T-helper 1 cell (primary cell): Measurements from ENCODE around the gene SNAP91.

Source experiments
- DNase-seq, 5 donors: peaks; one replicate each; pipeline ENCODE4 v3.0.0-alpha.2; 2012 to 2020

SNAP91 gene

DNA sequence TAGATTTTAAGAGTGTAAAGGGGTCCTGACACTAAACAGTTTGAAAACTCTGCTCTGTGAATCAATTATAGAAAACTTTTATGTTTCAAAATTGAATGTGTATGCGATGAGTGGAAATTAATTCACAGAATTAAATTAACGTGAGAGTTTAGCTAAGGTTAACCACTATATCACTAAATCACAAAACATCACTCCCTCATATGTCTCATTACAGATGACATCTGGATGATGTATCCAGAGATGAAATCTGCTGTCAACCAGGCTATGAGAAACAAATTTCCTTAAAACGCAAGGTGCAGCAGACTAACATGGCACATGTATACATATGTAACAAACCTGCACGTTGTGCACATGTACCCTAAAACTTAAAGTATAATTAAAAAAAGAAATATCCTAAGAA lies 169.2 kb downstream of the SNAP91 start:
- DNase-seq, result no peak

DNA sequence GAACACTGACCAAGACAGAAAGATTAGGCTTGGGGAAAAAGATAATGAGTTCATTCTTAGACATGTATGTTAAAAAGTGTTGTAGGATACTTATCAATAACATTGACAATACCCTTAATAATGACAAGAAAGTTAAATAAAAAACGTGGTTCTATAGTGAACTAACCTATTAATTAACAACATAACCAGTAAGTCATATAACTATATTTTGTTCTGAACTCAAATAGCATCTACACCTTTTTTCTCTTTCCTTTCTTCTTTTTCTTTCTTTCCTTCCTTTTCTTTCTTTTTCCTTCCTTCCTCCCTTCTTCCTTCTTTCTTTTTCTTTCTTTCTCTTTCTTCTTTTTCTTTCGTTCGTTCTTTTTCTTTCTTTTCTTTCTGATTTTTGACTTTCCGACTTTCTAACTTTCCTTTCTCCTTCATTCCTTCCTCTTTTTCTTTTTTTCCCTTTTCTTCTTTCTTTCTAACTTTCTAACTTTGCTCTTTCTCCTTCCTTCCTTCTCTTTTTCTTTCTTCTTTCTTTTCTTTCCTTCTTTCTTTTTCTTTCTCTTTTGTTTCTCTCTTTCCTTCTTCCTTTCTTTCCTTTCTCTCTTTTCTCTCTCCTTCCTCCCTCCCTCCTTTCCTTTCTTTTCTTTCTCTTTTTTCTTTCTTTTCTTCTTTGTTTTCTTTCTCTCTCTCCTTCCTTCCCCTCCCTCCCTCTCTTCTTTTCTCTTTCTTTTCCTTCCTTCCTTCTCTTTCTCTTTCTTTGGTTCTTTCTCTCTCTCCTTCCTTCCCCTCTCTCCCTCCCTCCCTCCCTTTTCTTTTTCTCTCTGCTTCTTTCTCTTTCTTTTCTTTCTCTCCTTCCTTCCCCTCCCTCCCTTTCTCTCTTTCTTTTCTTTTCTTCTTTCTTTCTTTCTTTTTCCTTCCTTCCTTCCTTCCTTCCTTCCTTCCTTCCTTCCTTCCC lies 172.0 kb downstream of the SNAP91 start:
- DNase-seq, result no peak

DNA sequence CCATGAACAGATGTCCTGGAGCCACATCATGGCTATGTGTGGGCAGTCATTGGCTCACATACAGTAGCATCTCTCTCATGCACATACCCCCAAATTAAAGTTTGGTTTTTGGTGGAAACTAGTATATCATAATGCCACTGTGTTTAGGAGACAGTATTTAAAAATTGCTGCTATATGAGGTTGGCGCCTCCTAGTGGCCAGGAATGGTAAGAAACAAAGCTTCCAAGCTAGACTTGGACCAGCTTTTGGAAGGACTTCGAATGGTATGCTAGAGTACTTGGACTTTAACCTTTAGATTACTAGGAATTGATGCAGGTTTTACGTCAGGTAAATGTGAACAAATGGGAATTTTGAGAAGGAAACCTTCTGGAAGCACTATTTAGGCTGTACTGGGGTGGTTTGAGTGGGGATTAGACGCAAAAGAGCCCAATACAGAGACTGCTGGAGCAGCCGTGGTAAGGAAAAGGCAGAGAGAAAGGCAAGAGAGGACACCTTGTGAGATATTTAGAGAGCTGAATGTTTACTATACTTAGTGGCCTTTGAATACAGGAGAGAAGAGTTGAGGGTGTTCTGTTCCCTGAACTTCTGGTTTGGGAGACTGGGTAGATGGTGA lies 172.8 kb downstream of the SNAP91 start:
- DNase-seq, result peak in 2 of 5 donors; percentile 28 to 30

DNA sequence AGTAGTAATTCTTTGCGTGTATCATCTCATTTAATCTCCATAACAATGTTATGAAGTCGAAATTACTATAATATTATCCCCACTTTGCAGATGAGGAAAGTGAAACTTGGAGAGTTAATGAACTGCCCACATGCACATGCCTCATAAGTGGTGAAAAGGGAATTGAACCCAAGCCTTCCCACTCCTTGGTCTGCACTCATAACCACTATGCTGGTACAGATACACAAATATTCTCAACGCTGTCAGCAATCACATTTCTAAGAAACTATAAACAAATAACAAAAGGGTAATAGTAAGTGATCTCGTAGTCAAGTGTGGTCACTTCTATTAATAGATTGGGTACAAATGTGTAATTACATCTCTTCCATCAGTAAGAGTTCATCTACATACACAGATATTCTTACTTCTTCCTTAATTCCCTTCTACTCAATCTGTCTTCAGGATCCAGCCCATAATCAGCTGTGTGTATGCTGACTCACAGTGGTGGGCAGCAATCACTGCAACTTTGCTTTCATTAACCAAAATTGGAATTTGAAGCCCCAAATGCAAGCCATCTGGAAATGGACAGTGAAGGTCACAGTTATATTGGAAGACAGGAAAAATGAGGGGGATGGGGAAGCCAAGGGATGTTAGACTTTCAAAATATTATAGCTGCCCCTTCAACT lies 190.0 kb downstream of the SNAP91 start:
- DNase-seq, result no peak

DNA sequence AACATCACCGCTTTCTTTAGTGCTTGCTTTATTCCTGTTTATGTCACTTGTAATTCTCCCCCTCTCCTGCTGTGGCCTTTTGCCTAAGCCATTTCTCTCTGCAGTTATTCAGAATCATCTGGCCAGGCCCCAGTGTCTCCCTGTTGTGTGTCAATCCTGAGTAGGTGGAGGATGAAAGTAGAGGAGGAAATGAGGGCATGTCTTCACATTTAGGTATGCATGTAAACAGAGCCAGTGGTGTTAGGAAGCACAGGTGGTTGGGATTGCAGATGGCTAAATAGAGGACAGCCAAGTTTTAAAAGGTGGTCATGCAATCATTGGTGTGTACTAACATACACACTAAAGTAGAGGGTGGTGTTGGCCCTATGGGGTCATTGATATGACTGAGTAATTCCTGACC lies 191.4 kb downstream of the SNAP91 start:
- no peak for DNase-seq

DNA sequence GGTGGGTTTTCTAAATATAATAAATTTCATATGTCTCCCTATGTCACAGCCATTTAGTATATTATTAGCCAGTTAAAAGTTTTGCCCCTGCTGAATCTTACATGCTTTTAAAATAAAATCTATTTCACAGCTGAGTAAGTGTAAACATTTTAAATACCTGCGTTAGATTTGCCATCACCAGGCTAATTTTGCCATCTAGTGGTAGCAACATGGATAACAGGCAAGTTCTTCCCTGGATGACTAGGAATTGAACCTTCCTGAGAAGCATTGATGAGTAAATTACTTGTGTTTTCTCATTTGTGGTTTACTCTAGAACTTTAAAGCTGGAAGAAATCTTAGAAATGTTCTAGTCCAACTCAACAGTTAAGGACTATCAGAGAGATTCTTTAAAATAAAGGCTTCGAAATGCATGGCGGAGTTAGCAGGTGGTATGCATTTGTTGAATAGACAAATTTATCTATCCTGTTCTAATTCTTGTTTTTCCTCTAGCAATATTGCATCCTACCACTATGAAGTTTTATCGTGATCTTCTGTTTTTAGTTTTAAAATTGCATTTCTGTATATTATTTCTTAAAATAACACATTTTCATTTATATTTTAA lies 193.9 kb downstream of the SNAP91 start:
- DNase-seq, result peak in 2 of 5 donors; percentile 6 to 27

DNA sequence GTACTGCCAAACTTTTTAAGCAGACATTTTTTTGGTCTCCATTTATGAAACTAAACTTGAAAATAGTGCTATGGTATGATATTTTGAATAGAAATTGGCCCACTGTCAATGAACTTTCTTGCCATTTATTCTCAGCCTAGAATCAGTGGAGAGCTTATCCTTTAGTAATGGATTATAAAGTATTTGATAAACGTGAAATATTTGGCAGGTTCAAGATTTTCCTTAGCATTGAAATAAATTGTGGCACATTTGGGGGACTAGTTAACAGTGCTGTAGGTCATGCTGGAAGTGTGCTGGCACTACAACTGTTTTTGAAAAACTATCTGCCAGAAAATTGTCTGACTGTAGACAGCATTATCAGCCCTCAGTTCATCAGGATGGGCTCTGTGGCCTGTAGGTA lies 194.4 kb downstream of the SNAP91 start:
- no peak for DNase-seq

DNA sequence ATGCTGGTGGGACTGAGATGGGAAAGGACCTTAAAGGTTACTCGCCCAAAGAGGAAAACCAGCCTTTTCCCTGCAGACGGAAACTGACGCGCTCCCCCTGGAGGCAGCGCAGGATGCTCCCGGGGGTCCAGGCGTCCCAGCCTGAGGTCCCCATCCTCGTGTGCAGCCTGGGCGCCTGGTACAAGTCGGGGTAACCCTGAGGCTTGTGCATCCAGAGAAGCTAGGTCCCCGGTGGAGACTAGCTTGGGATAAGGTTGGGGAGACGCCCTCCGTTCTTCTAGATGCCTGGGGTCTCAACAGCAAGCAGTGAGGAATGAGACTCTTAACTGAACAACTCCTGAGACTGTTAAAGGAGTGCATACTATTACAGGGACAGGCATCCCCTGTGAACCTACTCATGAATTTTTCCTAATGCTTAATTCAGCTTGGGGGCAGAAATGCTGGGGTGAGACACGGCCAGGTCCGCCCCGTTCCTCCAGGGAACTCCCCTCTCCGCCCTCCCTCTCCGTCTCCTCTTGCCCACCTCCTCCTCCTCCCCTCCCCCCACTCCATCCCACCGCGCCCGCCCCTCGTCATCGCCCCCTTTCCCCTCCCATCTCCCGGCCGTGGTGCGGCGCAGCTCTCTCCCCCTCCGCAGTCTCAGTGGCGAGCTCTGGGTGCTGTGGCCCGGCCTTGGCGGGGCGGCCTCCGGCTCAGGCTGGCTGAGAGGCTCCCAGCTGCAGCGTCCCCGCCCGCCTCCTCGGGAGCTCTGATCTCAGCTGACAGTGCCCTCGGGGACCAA lies 196.8 kb downstream of the SNAP91 start, which contains the start of gene PRSS35:
Gene PRSS35 (plus strand): TSS at position 634 of the 781 bp plus-strand sequence. CDS start 10,908 bp downstream, outside the sequence.
- DNase-seq, result no peak

DNA sequence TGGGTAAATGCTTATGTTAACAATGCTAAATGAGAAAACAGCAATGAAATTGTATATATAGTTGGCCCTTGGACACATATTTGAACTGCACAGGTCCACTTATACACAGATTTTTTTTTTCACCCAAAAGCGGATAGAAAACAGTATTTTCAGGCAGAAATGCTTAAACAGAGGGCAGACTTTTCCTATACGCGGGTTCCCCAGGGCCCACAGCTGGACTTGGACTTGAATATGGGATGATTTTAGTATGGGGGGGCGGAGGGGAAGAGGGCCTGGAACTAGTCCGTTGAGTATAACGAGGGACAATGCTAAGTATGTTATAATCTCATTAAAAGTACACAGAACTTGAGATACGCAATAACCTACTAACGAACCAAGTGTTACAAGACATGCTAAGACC lies 197.6 kb downstream of the SNAP91 start:
- no peak for DNase-seq

DNA sequence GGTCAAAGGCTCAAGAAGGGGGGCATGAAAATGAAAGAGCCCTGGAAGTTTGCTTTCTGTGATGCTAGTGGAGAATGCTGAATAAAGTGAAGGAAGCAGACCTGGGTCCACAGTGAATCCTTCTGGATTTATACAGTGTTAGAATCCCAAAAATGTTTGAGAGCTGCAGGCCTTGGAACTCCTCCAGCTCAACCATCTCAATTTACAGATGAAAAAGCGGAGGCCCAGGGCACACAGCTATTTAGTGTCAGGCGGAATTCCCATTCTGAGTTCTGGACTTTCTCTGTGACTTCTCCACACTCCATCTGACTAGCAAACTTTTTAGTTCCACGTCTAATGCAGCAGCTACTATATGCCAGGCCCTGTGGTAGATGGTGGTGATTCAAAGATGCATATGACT lies 198.1 kb downstream of the SNAP91 start:
- DNase-seq, result no peak

DNA sequence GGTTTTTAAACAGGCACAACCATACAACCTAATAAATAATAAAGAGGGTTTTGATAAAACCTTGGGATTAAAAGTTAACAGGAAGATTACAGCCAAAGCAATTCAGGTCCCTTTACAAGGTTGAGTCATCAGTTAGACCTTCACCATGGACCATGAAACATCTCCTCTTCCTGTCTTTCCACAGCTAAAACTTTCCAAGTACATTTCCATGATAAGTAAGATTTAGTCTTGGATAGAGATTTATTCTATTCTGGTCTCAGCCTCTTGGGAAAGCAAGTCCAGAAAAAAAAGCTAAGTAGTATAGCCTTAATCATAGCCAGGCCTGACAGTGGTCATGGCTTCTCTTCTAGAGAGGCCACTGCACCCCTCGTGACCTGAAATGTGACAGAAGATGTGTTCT lies 199.5 kb downstream of the SNAP91 start:
- no peak for DNase-seq

DNA sequence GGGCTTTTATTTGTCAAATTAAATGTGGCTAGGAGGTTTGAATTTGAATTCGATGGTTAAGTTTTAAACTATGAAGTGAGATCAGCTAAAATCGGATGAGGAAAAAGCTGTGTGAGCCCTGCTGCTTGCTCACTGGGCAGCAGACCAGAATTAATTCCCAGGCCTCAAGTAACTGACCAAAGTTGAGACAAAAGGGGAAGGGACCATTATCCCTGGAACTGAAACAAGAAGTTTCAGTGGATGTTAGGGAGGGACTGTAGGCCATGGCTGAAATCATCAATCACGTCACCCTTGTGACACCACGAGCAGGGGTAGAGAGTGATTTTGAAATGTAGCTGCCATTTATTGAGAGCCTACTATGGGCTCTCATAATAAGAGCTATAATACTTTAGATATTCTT lies 203.5 kb downstream of the SNAP91 start:
- DNase-seq, result no peak
